SK-N-SH (cell line): ENCODE measurements around the gene HNRNPM. TPM values are rescaled to one million over a fixed set of nuclear protein-coding genes. Genes with fewer than 3 reads are reported as not detected.

Experiments
- CTCF ChIA-PET: fragments of 300-600, 350-600 bp; formaldehyde crosslinking; extraction: SDS; loops from one replicate; lab custom pipeline; 2021; lab: Yijun Ruan, JAX
- POLR2A ChIA-PET: fragments of 350-600 bp; sonication (Branson Sonifier 250); formaldehyde crosslinking; extraction: SDS; loops from one replicate; lab custom pipeline; 2020; ENCODE audit warnings: antibody characterized with exemption, inconsistent platforms; lab: Yijun Ruan, JAX
- DNase-seq: peaks from one replicate; pipeline ENCODE4 v3.0.0; 2012
- H2AFZ ChIP-seq: fragments of 200-600 bp; sonication (generic); 2 replicates; pipeline ENCODE4 v1.8.1; 2016; ENCODE audit warnings: antibody characterized with exemption, mild to moderate bottlenecking, low read depth
- H3F3A ChIP-seq: fragments of 200-600 bp; sonication (generic); replicated peaks from 2 replicates; pipeline ENCODE3; 2016; ENCODE audit warnings: antibody characterized with exemption, mild to moderate bottlenecking; ENCODE audit not compliant: insufficient read depth
- H3K27ac ChIP-seq, 2 experiments: fragments of 200-500 bp in 1 of 2; fragments of 200-600 bp in 1 of 2; sonication (Bioruptor generic) in 1 of 2; sonication (generic), shearing (Covaris generic) in 1 of 2; 2 replicates each; pipeline versions ENCODE4 v1.5.1 to v1.6.1; 2014 to 2016; ENCODE audit warnings: low read depth in 2 of 2, inconsistent platforms in 1 of 2, low read length in 1 of 2, mild to moderate bottlenecking in 1 of 2, mixed read lengths in 1 of 2
- H3K27me3 ChIP-seq: fragments of 200-600 bp; sonication (generic), shearing (Covaris generic); 2 replicates; pipeline ENCODE4 v1.6.1; 2016; ENCODE audit warnings: mixed run types; ENCODE audit not compliant: insufficient read depth
- H3K36me3 ChIP-seq, 2 experiments: fragments of 200-500 bp in 1 of 2; fragments of 200-600 bp in 1 of 2; sonication (Bioruptor generic) in 1 of 2; sonication (generic) in 1 of 2; replicated peaks in 1 of 2; 2 replicates each; pipeline versions ENCODE3 to v1.5.1; 2014 to 2016; ENCODE audit warnings: low read length in 1 of 2, mild to moderate bottlenecking in 1 of 2; ENCODE audit not compliant: insufficient read depth in 2 of 2, control insufficient read depth in 1 of 2
- H3K4me1 ChIP-seq, 2 experiments: fragments of 200-500 bp in 1 of 2; fragments of 200-600 bp in 1 of 2; sonication (Bioruptor generic) in 1 of 2; sonication (generic), shearing (Covaris generic) in 1 of 2; 2 replicates each; pipeline versions ENCODE4 v1.5.1 to v1.6.1; 2014 to 2016; ENCODE audit warnings: low read depth in 1 of 2, low read length in 1 of 2, mixed run types in 1 of 2; ENCODE audit not compliant: insufficient read depth in 2 of 2, control insufficient read depth in 1 of 2
- H3K4me2 ChIP-seq: fragments of 200-600 bp; sonication (generic), shearing (Covaris generic); 2 replicates; pipeline ENCODE4 v1.6.1; 2017; ENCODE audit warnings: mixed run types
- H3K4me3 ChIP-seq, 2 experiments: fragments of 200-500 bp in 1 of 2; fragments of 200-600 bp in 1 of 2; sonication (Bioruptor generic) in 1 of 2; sonication (generic), shearing (Covaris generic) in 1 of 2; 2 replicates each; pipeline versions ENCODE4 v1.5.1 to v1.8.1; 2014 to 2016; ENCODE audit warnings: low read depth in 2 of 2, inconsistent platforms in 1 of 2, low read length in 1 of 2, mild to moderate bottlenecking in 1 of 2, mixed read lengths in 1 of 2, moderate library complexity in 1 of 2
- H3K79me2 ChIP-seq: fragments of 200-600 bp; sonication (generic); 2 replicates; pipeline ENCODE4 v1.8.1; 2017; ENCODE audit warnings: mild to moderate bottlenecking; ENCODE audit not compliant: insufficient read depth
- H3K9ac ChIP-seq: fragments of 200-600 bp; sonication (generic); 2 replicates; pipeline ENCODE4 v1.6.1; 2017; ENCODE audit warnings: mixed run types
- H3K9me2 ChIP-seq: fragments of 200-600 bp; sonication (generic); 2 replicates; pipeline ENCODE4 v1.6.1; 2017; ENCODE audit warnings: mixed run types
- H3K9me3 ChIP-seq: fragments of 200-600 bp; sonication (generic); 2 replicates; pipeline ENCODE4 v1.6.1; 2017; ENCODE audit warnings: mixed run types, mild to moderate bottlenecking, moderate library complexity
- H4K20me1 ChIP-seq: fragments of 200-600 bp; sonication (generic); 2 replicates; pipeline ENCODE4 v1.6.1; 2017; ENCODE audit warnings: mild to moderate bottlenecking, mixed run types; ENCODE audit not compliant: insufficient read depth
- CTCF ChIP-seq: fragments of 200-600 bp; sonication (generic); IDR thresholded peaks from 2 replicates; pipeline ENCODE4 v1.6.1; 2017; ENCODE audit warnings: antibody characterized with exemption, mild to moderate bottlenecking, moderate library complexity
- EP300 ChIP-seq, 2 experiments: IDR thresholded peaks; 2 replicates each; pipeline versions ENCODE4 v1.4.0 to v1.6.1; 2012; ENCODE audit warnings: borderline replicate concordance in 1 of 2, low read depth in 1 of 2, low read length in 1 of 2
- EZH2phosphoT487 ChIP-seq: fragments of 200-600 bp; sonication (generic); IDR thresholded peaks from 2 replicates; pipeline ENCODE4 v1.6.1; 2017; ENCODE audit warnings: low read depth, mixed run types, mild to moderate bottlenecking, antibody characterized with exemption, moderate library complexity, borderline replicate concordance
- FOSL2 ChIP-seq: IDR thresholded peaks from 2 replicates; pipeline ENCODE4 v1.4.0; 2012; ENCODE audit warnings: low read depth, mild to moderate bottlenecking, moderate library complexity, borderline replicate concordance
- FOXM1 ChIP-seq: IDR thresholded peaks from 2 replicates; pipeline ENCODE4 v1.4.0; 2012; ENCODE audit warnings: low read depth, mild to moderate bottlenecking
- IRF3 ChIP-seq: fragments of 150-350 bp; IDR thresholded peaks from 2 replicates; pipeline ENCODE4 v1.6.1; 2016; ENCODE audit warnings: mild to moderate bottlenecking, low read depth, low read length
- MXI1 ChIP-seq: IDR thresholded peaks from 2 replicates; pipeline ENCODE4 v1.6.1; 2012; ENCODE audit warnings: mild to moderate bottlenecking, low read depth, low read length, improper control_type of control experiment
- NFIC ChIP-seq: IDR thresholded peaks from 2 replicates; pipeline ENCODE4 v1.4.0; 2012; ENCODE audit warnings: borderline replicate concordance
- NRF1 ChIP-seq: IDR thresholded peaks from 2 replicates; pipeline ENCODE4 v1.6.1; 2012; ENCODE audit warnings: low read depth, mild to moderate bottlenecking, low read length
- PBX3 ChIP-seq: IDR thresholded peaks from 2 replicates; pipeline ENCODE4; 2012
- POLR2AphosphoS5 ChIP-seq: IDR thresholded peaks from 2 replicates; pipeline ENCODE4 v1.6.1; 2012; ENCODE audit warnings: low read depth, low read length
- RXRA ChIP-seq: IDR thresholded peaks from 2 replicates; pipeline ENCODE4 v1.4.0; 2012; ENCODE audit warnings: low read depth, mild to moderate bottlenecking, borderline replicate concordance
- SMC3 ChIP-seq: IDR thresholded peaks from 2 replicates; pipeline ENCODE4 v1.6.1; 2012; ENCODE audit warnings: low read depth, low read length, improper control_type of control experiment
- TAF1 ChIP-seq: IDR thresholded peaks from 2 replicates; pipeline ENCODE4 v1.6.1; 2012; ENCODE audit warnings: low read depth, mild to moderate bottlenecking, low read length, moderate library complexity, borderline replicate concordance
- WGBS: methylation state at CpG from one replicate; pipeline ENCODE4 v1.1.6; 2017; ENCODE audit warnings: low lambda C conversion rate; 5-methylcytosine and 5-hydroxymethylcytosine counted together
- polyA plus RNA-seq, 3 experiments: library from polyadenylated mRNA; depleted of rRNA; stranded (reverse); fragments of >200 nt; gene quantifications; 2 replicates each; pipeline ENCODE4 v1.2.3, GENCODE V29; 2012

HNRNPM gene
- polyA plus RNA-seq, 1 of the 3 experiments (the other 2 are of a cell fraction), result 205 TPM

GRCh38 chr19:8498295-8498694, 53.5 kb downstream of the HNRNPM start:
- no peaks in the 10 kb centered on the region for H3K9me3 ChIP-seq
- H2AFZ ChIP-seq, result no peak overlapping the region

More at GRCh38 chr19:8498295-8498694, 53.5 kb downstream of the HNRNPM start:
- H4K20me1 ChIP-seq, result no peaks in the 10 kb centered on the region
- no peaks in the 10 kb centered on the region for H3K36me3 ChIP-seq
- ChIA-PET CTCF (interaction anchor here (1.2 to 6.1 kb wide), 3 partner anchors 8 to 144 kb away, joined by 7 to 34 read pairs (median 25); no protein-coding TSS in a partner anchor), POLR2A (no interaction called here)
- no peaks in the 10 kb centered on the region for H3K9me2 ChIP-seq
- H3K79me2 ChIP-seq, result no peaks in the 10 kb centered on the region
- H3K9ac ChIP-seq, result no peak overlapping the region
- H3K4me2 ChIP-seq, result no peak overlapping the region
- TF ChIP-seq TAF1 (no peak), PBX3 (no peak), NRF1 (no peak), CTCF (no peak), EP300 (IDR thresholded peaks at IDR 0.05; ENCODE audit: borderline replicate concordance in 1 of 2, low read depth in 1 of 2, low read length in 1 of 2) (no peak), EZH2phosphoT487 (no peak), FOSL2 (no peak), NFIC (no peak), RXRA (no peak), IRF3 (no peak), MXI1 (no peak), FOXM1 (no peak), SMC3 (no peak), POLR2AphosphoS5 (no peak)
- no peak for DNase-seq
- H3K4me1 ChIP-seq, result no peaks in the 10 kb centered on the region
- H3K27ac ChIP-seq, result no peak overlapping the region
- 96% methylated on average over 10 of the region's 22 CpGs for WGBS
- peaks cover 4% of the 10 kb centered on the region for H3F3A ChIP-seq
- H3K27me3 ChIP-seq, result no peaks in the 10 kb centered on the region
- no peak overlapping the region for H3K4me3 ChIP-seq
